ENCODE results near the gene SDK1. TPM values are rescaled to one million over a fixed set of nuclear protein-coding genes. Genes with fewer than 3 reads are reported as not detected.

Gene SDK1
- total and polyA plus RNA-seq, 10 of the 15 experiments (the other 5 are each of a cell fraction or from before 2014, with no cell fraction given) = 0.14 to 0.33 TPM; not detected in 8

GRCh38 chr7:3327655-3328054 is 26.6 kb downstream of the SDK1 start (continued):
- TF ChIP-seq POU2F2 (IDR thresholded peaks at IDR 0.05; ENCODE audit: borderline replicate concordance, low read depth, low read length) (no peak), POLR2AphosphoS2 (IDR thresholded peaks at IDR 0.05; ENCODE audit: low read depth, low read length) (no peak), HDAC6 (IDR thresholded peaks at IDR 0.05; ENCODE audit: unreplicated experiment) (no peak), DPF2 (IDR thresholded peaks at IDR 0.05) (no peak), ZBTB11 (CRISPR knock-in tag; IDR thresholded peaks at IDR 0.05) (no peak), ZNF622 (IDR thresholded peaks at IDR 0.05) (no peak)

GRCh38 chr7:3332308-3332707 is 31.3 kb downstream of the SDK1 start:
- no TSS peak for BruUV-seq (replicated peaks)
- intact Hi-C loops (cut with micrococcal nuclease; ENCODE audit: unreplicated experiment) = no loop called here
- no peaks in the 10 kb centered on the region for H3K9me3 ChIP-seq (replicated peaks; ENCODE audit: control insufficient read depth, insufficient read depth, low read length)
- H3K27me3 ChIP-seq (replicated peaks in 1 of 2; ENCODE audit: control insufficient read depth in 2 of 2, insufficient read depth in 2 of 2, low read length in 1 of 2) = no peaks in the 10 kb centered on the region; a peak in 1 of 4 replicates
- no peak overlapping the region for H3K9ac ChIP-seq (ENCODE audit: control insufficient read depth, insufficient read depth, low read length)
- no peaks in the 10 kb centered on the region for H3K4me1 ChIP-seq (ENCODE audit: control insufficient read depth, insufficient read depth, low read length)
- no peak for ATAC-seq
- H3K79me2 ChIP-seq (ENCODE audit: control insufficient read depth, insufficient read depth, low read length) = no peaks in the 10 kb centered on the region
- no peak overlapping the region for H3K4me3 ChIP-seq
- 18% methylated on average over 2 of the region's 2 CpGs for WGBS (ENCODE audit: insufficient coverage, insufficient replicate concordance, low lambda C conversion rate, missing lambda C conversion rate)
- no peak for DNase-seq (ENCODE audit: low read depth, low spot score)
- RAD21 ChIA-PET (ENCODE audit: unreplicated experiment) = no interaction called here
- no peak for FAIRE-seq
- no peak overlapping the region for H3K4me2 ChIP-seq (ENCODE audit: control insufficient read depth, insufficient read depth)
- TF ChIP-seq NR2C2 (IDR thresholded peaks at IDR 0.05; ENCODE audit: borderline replicate concordance, control insufficient read depth, insufficient read length, low read depth) (no peak), TARDBP (IDR thresholded peaks at IDR 0.05; ENCODE audit: borderline replicate concordance) (no peak), ESRRA (IDR thresholded peaks at IDR 0.05; ENCODE audit: low read length) (no peak), SREBF1 (IDR thresholded peaks at IDR 0.05; ENCODE audit: low read length) (no peak)
- CTCF ChIA-PET = no interaction called here
- SMC1A ChIA-PET (ENCODE audit: uncharacterized antibody, unreplicated experiment) = no interaction called here
- in situ Hi-C loops (cut with MboI) = no loop called here
- H2AFZ ChIP-seq (ENCODE audit: control insufficient read depth, low read depth, low read length) = no peak overlapping the region
- H3K36me3 ChIP-seq (ENCODE audit: control insufficient read depth in 2 of 2, insufficient read depth in 2 of 2, low read length in 1 of 2) = no peaks in the 10 kb centered on the region
- POLR2A ChIA-PET = no interaction called here
- H3K27ac ChIP-seq (ENCODE audit: control insufficient read depth, insufficient read depth) = no peak overlapping the region
- no peaks in the 10 kb centered on the region for H4K20me1 ChIP-seq (ENCODE audit: control insufficient read depth, insufficient read depth)

Data from GM12878 (cell line).